BLaER1 treated with 17β-estradiol and CSF1 and Interleukin-3, amounts not matched to agents 10 nM and 100 nM (cell line): ENCODE measurements around the gene PLA2G4E.
A peak's percentile ranks its signal among the peaks of the same experiment; 100 is the strongest.

Experiments
- H3K27ac ChIP-seq, 11 experiments: shearing (Covaris generic); formaldehyde crosslinking; 2 replicates each; pipeline ENCODE4 v1.8.1; 2022
- H3K27me3 ChIP-seq, 11 experiments: shearing (Covaris generic); formaldehyde crosslinking; 2 replicates each; pipeline ENCODE4 v1.8.1; 2022
- H3K36me3 ChIP-seq, 11 experiments: shearing (Covaris generic); formaldehyde crosslinking; 2 replicates each; pipeline ENCODE4 v1.8.1; 2022
- H3K4me1 ChIP-seq, 10 experiments: shearing (Covaris generic); formaldehyde crosslinking; 2 replicates each; pipeline ENCODE4 v1.8.1; 2022
- H3K4me2 ChIP-seq, 11 experiments: shearing (Covaris generic); formaldehyde crosslinking; 2 replicates each; pipeline ENCODE4 v1.8.1; 2022
- H3K4me3 ChIP-seq, 10 experiments: shearing (Covaris generic); formaldehyde crosslinking; 2 replicates each; pipeline ENCODE4 v1.8.1; 2022
- H3K9ac ChIP-seq, 11 experiments: shearing (Covaris generic); formaldehyde crosslinking; 2 replicates each; pipeline ENCODE4 v1.8.1; 2022
- H3K9me3 ChIP-seq, 11 experiments: shearing (Covaris generic); formaldehyde crosslinking; replicated peaks in 1 of 11; 2 replicates each; pipeline ENCODE4 v1.8.1; 2022
- H4K20me1 ChIP-seq, 11 experiments: shearing (Covaris generic); formaldehyde crosslinking; 2 replicates each; pipeline ENCODE4 v1.8.1; 2022
- Cebpa-rat ChIP-seq, 11 experiments: shearing (Covaris generic); IDR thresholded peaks; 2 replicates each; pipeline ENCODE4 v1.8.1; 2022

The PLA2G4E gene

GRCh38 chr15:42020713-42021273, at the start of gene PLA2G4E:
Gene PLA2G4E (minus strand): TSS chr15:42021042. CDS start chr15:42021030, 12 bp downstream.
- Histone ChIP-seq H3K9me3 (peaks cover 18 to 34% (median 22%) of the 10 kb centered on the region in 11 experiments), H3K27me3 (no peaks in the 10 kb centered on the region), H3K4me1 (no peaks in the 10 kb centered on the region), H3K4me3 (no peak within 1 kb of the TSS), H3K4me2 (no peak within 1 kb of the TSS), H3K27ac (no peak within 1 kb of the TSS), H3K36me3 (0 out of 22 replicates have a peak, but pooled peaks cover 0 to 3% (median 0%) of the 10 kb centered on the region in 11 experiments), H3K9ac (no peak within 1 kb of the TSS), H4K20me1 (no peaks in the 10 kb centered on the region)
- TF ChIP-seq Cebpa-rat (IDR thresholded peaks at IDR 0.05): no peak

GRCh38 chr15:42070279-42070975, 49.6 kb upstream of the PLA2G4E start:
- H3K27me3 ChIP-seq: no peaks in the 10 kb centered on the region
- H3K4me2 ChIP-seq: peak overlapping the region in 6 of 11 experiments; percentile 1 to 44 (median 18); a peak in 4 of 22 replicates
- no peak overlapping the region for H3K4me3 ChIP-seq
- H3K9me3 ChIP-seq: 0 out of 22 replicates have a peak, but pooled peaks cover 0 to 9% (median 0%) of the 10 kb centered on the region in 11 experiments
- 0 out of 22 replicates have a peak overlapping the region, but pooled peaks of 2 of the 11 experiments have one; percentile 5 to 22 for H3K9ac ChIP-seq
- no peaks in the 10 kb centered on the region for H4K20me1 ChIP-seq
- H3K27ac ChIP-seq: no peak overlapping the region
- H3K36me3 ChIP-seq: no peaks in the 10 kb centered on the region
- peaks cover under 1 to 18% (median 10%) of the 10 kb centered on the region in 10 experiments; a peak in 17 of 20 replicates for H3K4me1 ChIP-seq
- TF ChIP-seq Cebpa-rat (IDR thresholded peaks at IDR 0.05): no peak

- no peak for TF ChIP-seq Cebpa-rat (IDR thresholded peaks at IDR 0.05)
- Histone ChIP-seq H3K4me3 (no peak overlapping the region), H4K20me1 (no peaks in the 10 kb centered on the region)
Measured at GRCh38 chr15:42069496-42070278, 48.8 kb upstream of the PLA2G4E start.

GRCh38 chr15:42069025-42069424, 48.2 kb upstream of the PLA2G4E start:
- H3K9ac ChIP-seq: no peak overlapping the region
- H3K4me2 ChIP-seq: no peak overlapping the region
- peaks cover 6 to 23% (median 19%) of the 10 kb centered on the region in 10 experiments; a peak in 18 of 20 replicates for H3K4me1 ChIP-seq
- H3K36me3 ChIP-seq: no peaks in the 10 kb centered on the region
- H3K27ac ChIP-seq: no peak overlapping the region
- 0 out of 22 replicates have a peak, but pooled peaks cover 0 to 9% (median 0%) of the 10 kb centered on the region in 11 experiments for H3K9me3 ChIP-seq
- no peaks in the 10 kb centered on the region for H4K20me1 ChIP-seq
- TF ChIP-seq Cebpa-rat (IDR thresholded peaks at IDR 0.05): no peak
- no peaks in the 10 kb centered on the region for H3K27me3 ChIP-seq
- H3K4me3 ChIP-seq: no peak overlapping the region

More at GRCh38 chr15:42069496-42070278, 48.8 kb upstream of the PLA2G4E start:
- Histone ChIP-seq H3K4me2 (no peak overlapping the region), H3K36me3 (no peaks in the 10 kb centered on the region), H3K27me3 (no peaks in the 10 kb centered on the region), H3K4me1 (peaks cover 6 to 23% (median 17%) of the 10 kb centered on the region in 10 experiments; a peak in 18 of 20 replicates), H3K9me3 (0 out of 22 replicates have a peak, but pooled peaks cover 0 to 9% (median 0%) of the 10 kb centered on the region in 11 experiments), H3K27ac (no peak overlapping the region), H3K9ac (no peak overlapping the region)

GRCh38 chr15:42068601-42069000, 47.8 kb upstream of the PLA2G4E start:
- Histone ChIP-seq H3K27ac (no peak overlapping the region), H3K9ac (no peak overlapping the region), H3K27me3 (no peaks in the 10 kb centered on the region), H3K4me3 (no peak overlapping the region), H3K36me3 (no peaks in the 10 kb centered on the region), H3K4me1 (peaks cover 6 to 23% (median 19%) of the 10 kb centered on the region in 10 experiments; a peak in 18 of 20 replicates), H3K4me2 (no peak overlapping the region), H3K9me3 (0 out of 22 replicates have a peak, but pooled peaks cover 0 to 9% (median 0%) of the 10 kb centered on the region in 11 experiments), H4K20me1 (no peaks in the 10 kb centered on the region)
- TF ChIP-seq Cebpa-rat (IDR thresholded peaks at IDR 0.05): no peak

- TF ChIP-seq Cebpa-rat (IDR thresholded peaks at IDR 0.05): no peak
- H3K4me2 ChIP-seq: peak overlapping the region in 1 of 11 experiments; percentile 17; a peak in 1 of 22 replicates
- H3K36me3 ChIP-seq: no peaks in the 10 kb centered on the region
- peaks cover 6 to 22% (median 19%) of the 10 kb centered on the region in 10 experiments; a peak in 18 of 20 replicates for H3K4me1 ChIP-seq
- H3K9me3 ChIP-seq: 0 out of 22 replicates have a peak, but pooled peaks cover 0 to 9% (median 0%) of the 10 kb centered on the region in 11 experiments
- H3K27me3 ChIP-seq: no peaks in the 10 kb centered on the region
- H3K9ac ChIP-seq: no peak overlapping the region
- no peak overlapping the region for H3K4me3 ChIP-seq
- no peaks in the 10 kb centered on the region for H4K20me1 ChIP-seq
- no peak overlapping the region for H3K27ac ChIP-seq
Measured at GRCh38 chr15:42066764-42067415, 46.0 kb upstream of the PLA2G4E start.

- Histone ChIP-seq H3K27ac (no peak overlapping the region), H3K9ac (peak overlapping the region in 2 of 11 experiments; percentile 21 to 30; a peak in 1 of 22 replicates)
- no peak for TF ChIP-seq Cebpa-rat (IDR thresholded peaks at IDR 0.05)
Measured at GRCh38 chr15:42065468-42065867, 44.6 kb upstream of the PLA2G4E start.

GRCh38 chr15:42065033-42065432, 44.2 kb upstream of the PLA2G4E start:
- H3K9ac ChIP-seq: peak overlapping the region in 2 of 11 experiments; percentile 21 to 30; a peak in 1 of 22 replicates
- H3K27me3 ChIP-seq: no peaks in the 10 kb centered on the region
- H4K20me1 ChIP-seq: no peaks in the 10 kb centered on the region
- 0 out of 22 replicates have a peak, but pooled peaks cover 0 to 9% (median 0%) of the 10 kb centered on the region in 11 experiments for H3K9me3 ChIP-seq
- H3K36me3 ChIP-seq: no peaks in the 10 kb centered on the region
- no peak overlapping the region for H3K4me3 ChIP-seq
- H3K4me1 ChIP-seq: peaks cover 9 to 15% (median 13%) of the 10 kb centered on the region in 10 experiments
- TF ChIP-seq Cebpa-rat (IDR thresholded peaks at IDR 0.05): no peak
- no peak overlapping the region; a peak in 1 of 22 replicates for H3K27ac ChIP-seq
- peak overlapping the region in 10 of 11 experiments; percentile 32 to 64 (median 52); a peak in 20 of 22 replicates for H3K4me2 ChIP-seq

More at GRCh38 chr15:42065468-42065867, 44.6 kb upstream of the PLA2G4E start:
- H3K4me3 ChIP-seq: no peak overlapping the region
- H4K20me1 ChIP-seq: no peaks in the 10 kb centered on the region
- H3K4me2 ChIP-seq: peak overlapping the region in 10 of 11 experiments; percentile 32 to 64 (median 52); a peak in 20 of 22 replicates
- no peaks in the 10 kb centered on the region for H3K27me3 ChIP-seq
- H3K36me3 ChIP-seq: no peaks in the 10 kb centered on the region
- 0 out of 22 replicates have a peak, but pooled peaks cover 0 to 9% (median 0%) of the 10 kb centered on the region in 11 experiments for H3K9me3 ChIP-seq
- peaks cover 6 to 13% (median 11%) of the 10 kb centered on the region in 10 experiments; a peak in 18 of 20 replicates for H3K4me1 ChIP-seq
